Stomach (tissue), 4 donors: ENCODE data around the gene SMARCA4.

ENCODE experiments used
- CTCF ChIP-seq, 7 experiments: fragments of 450-650 bp in 4 of 7; fragments of 200-600 bp in 3 of 7; sonication (generic) in 3 of 7; IDR thresholded peaks; one replicate each; pipeline ENCODE4 v1.5.1; 2016 to 2019; ENCODE audit warnings: antibody characterized with exemption in 7 of 7, control low read depth in 2 of 7, mild to moderate bottlenecking in 1 of 7
- POLR2A ChIP-seq, 4 donors: fragments of 450-650 bp; IDR thresholded peaks; one replicate each; pipeline ENCODE4 v1.6.1; 2016; ENCODE audit warnings: antibody characterized with exemption in 4 of 4, control low read depth in 2 of 4, mild to moderate bottlenecking in 1 of 4, moderate library complexity in 1 of 4
- POLR2AphosphoS5 ChIP-seq, 3 donors: sonication (generic); formaldehyde crosslinking; IDR thresholded peaks; one replicate each; pipeline ENCODE4 v1.6.1; 2016; ENCODE audit warnings: antibody characterized with exemption in 3 of 3

GRCh38 chr19:10960314-10961072, at the start of gene SMARCA4:
- TF ChIP-seq CTCF (IDR thresholded peaks at IDR 0.05) (no peak), POLR2AphosphoS5 (IDR thresholded peaks at IDR 0.05) (peak; percentile 95 to 98 (median 97)), POLR2A (IDR thresholded peaks at IDR 0.05) (peak in 2 of 4 donors; percentile 72 to 91)
